Lower leg skin (tissue), 4 donors: ENCODE results near the gene UMODL1. TPM values are rescaled to one million over a fixed set of nuclear protein-coding genes. Genes with fewer than 3 reads are reported as not detected.

Experiments
- DNase-seq, 2 donors: peaks; one replicate each; pipeline ENCODE4 v3.0.0-alpha.2; 2019; ENCODE audit warnings: low spot score in 2 of 2
- H3K4me3 ChIP-seq: fragments of 200-600 bp; sonication (generic); 2 replicates; pipeline ENCODE4 v1.5.1; 2017; ENCODE audit warnings: mild to moderate bottlenecking, low read depth; ENCODE audit not compliant: poor library complexity, severe bottlenecking
- POLR2A ChIP-seq, 2 donors: fragments of 450-650 bp; IDR thresholded peaks; one replicate each; pipeline ENCODE4 v1.6.1; 2016 to 2017; ENCODE audit warnings: antibody characterized with exemption in 2 of 2, mild to moderate bottlenecking in 1 of 2, moderate library complexity in 1 of 2
- WGBS, 2 donors: methylation state at CpG; one replicate each; pipeline ENCODE4 v1.1.5; 2018; 5-methylcytosine and 5-hydroxymethylcytosine counted together
- intact Hi-C: fragments of 100-400 bp; cut with DNase I; formaldehyde crosslinking; loops from one replicate; pipeline ENCODE4 v1.15.0; 2023; ENCODE audit warnings: low total_unique reads
- total RNA-seq, 4 donors: library from RNA; depleted of rRNA; stranded (reverse); fragments of >200 nt; gene quantifications; one replicate each; pipeline ENCODE4 v1.1.0, GENCODE V29; 2016
- TF ChIP-seq, protein P1 (sequence below), 3 donors: fragments of 450-650 bp; IDR thresholded peaks; one replicate each; pipeline ENCODE4 v1.5.1; 2016; ENCODE audit warnings: antibody characterized with exemption in 3 of 3, mild to moderate bottlenecking in 3 of 3, moderate library complexity in 2 of 3

Gene UMODL1
- total RNA-seq, 4 donors from 2014 or later = 0.23 TPM; not detected in 3

DNA sequence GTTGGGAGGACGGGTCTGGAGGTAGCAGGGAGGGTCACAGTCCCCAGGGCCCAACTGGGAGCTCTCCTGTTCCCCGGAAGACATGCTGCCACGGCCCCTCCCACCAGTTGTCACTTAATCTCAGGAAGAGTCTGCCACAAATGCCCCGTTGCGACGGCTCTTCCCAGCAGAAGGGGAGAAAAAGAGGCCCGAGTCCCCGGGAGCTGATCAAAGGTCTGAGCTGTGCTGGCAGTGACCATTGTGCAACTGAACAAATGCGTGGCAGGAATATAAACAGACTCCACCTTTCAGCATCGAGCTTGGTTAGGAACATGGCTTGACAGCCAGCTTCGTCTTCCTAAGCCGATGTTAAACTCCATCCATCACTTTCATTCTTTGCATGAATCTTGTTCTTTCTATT is 33.2 kb upstream of the UMODL1 start:
- H3K4me3 ChIP-seq = no peak overlapping the region
- TF ChIP-seq, protein P1, sequence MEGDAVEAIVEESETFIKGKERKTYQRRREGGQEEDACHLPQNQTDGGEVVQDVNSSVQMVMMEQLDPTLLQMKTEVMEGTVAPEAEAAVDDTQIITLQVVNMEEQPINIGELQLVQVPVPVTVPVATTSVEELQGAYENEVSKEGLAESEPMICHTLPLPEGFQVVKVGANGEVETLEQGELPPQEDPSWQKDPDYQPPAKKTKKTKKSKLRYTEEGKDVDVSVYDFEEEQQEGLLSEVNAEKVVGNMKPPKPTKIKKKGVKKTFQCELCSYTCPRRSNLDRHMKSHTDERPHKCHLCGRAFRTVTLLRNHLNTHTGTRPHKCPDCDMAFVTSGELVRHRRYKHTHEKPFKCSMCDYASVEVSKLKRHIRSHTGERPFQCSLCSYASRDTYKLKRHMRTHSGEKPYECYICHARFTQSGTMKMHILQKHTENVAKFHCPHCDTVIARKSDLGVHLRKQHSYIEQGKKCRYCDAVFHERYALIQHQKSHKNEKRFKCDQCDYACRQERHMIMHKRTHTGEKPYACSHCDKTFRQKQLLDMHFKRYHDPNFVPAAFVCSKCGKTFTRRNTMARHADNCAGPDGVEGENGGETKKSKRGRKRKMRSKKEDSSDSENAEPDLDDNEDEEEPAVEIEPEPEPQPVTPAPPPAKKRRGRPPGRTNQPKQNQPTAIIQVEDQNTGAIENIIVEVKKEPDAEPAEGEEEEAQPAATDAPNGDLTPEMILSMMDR (IDR thresholded peaks at IDR 0.05) = no peak
- TF ChIP-seq POLR2A (IDR thresholded peaks at IDR 0.05) = no peak
- intact Hi-C loops = no loop called here
- WGBS, 2 donors = 74 to 84% methylated on average over 12 of the region's 12 CpGs
- no peak for DNase-seq

DNA sequence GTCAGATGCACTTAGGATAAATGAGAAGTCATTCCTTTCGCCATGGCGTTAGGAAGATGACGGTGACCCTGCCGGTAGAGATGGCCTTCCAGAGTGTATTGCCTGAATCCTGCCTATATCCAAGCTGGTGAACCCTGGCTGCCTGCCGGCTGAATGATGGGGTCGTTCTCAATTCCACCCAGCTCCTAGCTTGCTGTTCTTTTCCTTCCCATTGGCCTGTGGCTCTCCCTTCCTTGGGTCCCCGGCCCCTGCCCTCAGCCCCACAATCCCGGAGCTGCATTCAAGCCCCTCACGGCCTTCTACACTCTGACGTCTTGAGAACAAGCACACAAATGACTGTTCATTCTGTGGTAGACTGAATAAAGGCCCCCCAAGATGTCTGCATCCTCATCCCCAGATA is 32.7 kb upstream of the UMODL1 start:
- 96 to 97% methylated on average over 10 of the region's 10 CpGs for WGBS, 2 donors

DNA sequence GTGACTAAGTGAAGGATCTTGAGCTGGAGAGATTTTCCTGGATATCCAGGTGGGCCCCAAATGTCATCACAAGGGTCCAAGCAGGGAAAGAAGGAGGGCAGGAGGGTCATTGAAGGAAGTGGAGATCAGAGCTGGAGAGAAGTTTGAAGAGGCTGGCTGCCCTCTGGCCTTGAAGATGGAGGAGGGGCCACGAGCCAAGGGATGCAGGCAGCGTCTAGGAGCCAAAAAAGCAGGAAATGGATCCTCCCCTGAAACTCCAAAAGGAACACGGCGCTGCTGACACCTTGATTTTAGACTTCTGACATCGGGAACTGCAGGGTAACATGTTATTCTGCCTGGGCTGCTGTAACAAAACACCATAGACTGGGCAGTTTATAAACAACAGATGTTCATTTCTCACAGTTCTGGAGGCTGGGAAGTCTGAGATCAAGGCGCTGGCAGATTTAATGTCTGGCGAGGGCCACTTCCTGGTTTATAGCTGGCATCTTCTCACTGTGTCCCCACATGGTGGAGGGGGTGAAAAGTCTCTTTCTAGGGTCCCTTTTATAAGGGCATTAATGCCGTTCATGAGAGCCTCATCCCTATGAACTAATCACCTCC is 32.2 kb upstream of the UMODL1 start:
- TF ChIP-seq, protein P1 (IDR thresholded peaks at IDR 0.05) = no peak
- TF ChIP-seq POLR2A (IDR thresholded peaks at IDR 0.05) = no peak
- H3K4me3 ChIP-seq = no peak overlapping the region
- 68 to 73% methylated on average over 8 of the region's 8 CpGs for WGBS, 2 donors
- no peak for DNase-seq
- intact Hi-C loops = no loop called here

More for the DNA sequence above, 32.7 kb upstream of the UMODL1 start:
- no peak for DNase-seq
- TF ChIP-seq POLR2A (IDR thresholded peaks at IDR 0.05) = no peak
- TF ChIP-seq, protein P1 (IDR thresholded peaks at IDR 0.05) = no peak
- no peak overlapping the region for H3K4me3 ChIP-seq
- intact Hi-C loops = no loop called here

DNA sequence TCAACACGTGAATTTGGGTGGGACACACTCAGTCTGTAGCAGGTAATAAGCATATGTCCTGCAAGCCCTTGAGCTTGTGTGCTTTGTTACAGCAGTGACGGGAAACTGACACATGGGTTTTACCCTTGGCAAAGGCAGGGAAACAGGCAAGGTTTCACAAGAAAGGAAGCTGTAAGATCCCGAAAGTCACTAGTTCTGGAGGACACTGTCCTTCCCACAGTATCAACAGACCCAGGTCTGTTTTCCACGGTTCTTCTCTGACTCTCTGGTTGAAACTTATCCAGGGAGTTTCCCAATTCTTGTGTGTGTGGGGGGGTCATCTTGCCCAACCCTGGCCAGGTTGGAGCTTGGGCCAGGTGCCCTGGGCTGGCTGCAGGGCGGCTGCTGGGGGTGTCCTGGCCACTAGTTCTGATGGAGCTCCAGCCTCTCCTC is 31.6 kb upstream of the UMODL1 start:
- DNase-seq = peak in 1 of 2 donors; percentile 55
- WGBS, 2 donors = 22 to 27% methylated on average over 5 of the region's 5 CpGs
- TF ChIP-seq POLR2A (IDR thresholded peaks at IDR 0.05) = no peak
- TF ChIP-seq, protein P1 (IDR thresholded peaks at IDR 0.05) = no peak
- intact Hi-C loops = no loop called here
- H3K4me3 ChIP-seq = no peak overlapping the region

DNA sequence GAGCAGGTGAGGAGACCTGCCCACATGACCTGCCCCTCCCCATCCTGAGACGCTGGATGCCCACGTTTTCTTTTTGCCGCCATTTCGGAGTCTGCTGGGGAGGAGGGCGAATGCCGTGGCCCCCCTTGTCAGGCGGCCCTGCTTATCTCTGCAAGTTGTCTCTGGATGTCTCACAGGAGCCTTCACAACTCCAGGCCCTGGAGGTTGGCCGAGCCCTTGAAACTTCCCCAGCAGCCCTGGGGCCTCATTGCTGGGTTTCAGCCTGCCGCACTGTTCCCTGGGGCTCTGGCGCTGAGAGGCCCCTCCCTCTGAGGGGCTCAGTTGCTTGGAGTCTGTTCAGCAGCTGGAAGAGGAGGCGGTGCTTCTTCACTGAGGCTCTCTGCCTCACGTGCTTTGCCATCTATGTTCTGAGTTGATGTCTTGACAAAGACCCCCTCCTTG is 31.2 kb upstream of the UMODL1 start:
- DNase-seq = no peak
- 38 to 60% methylated on average over 8 to 12 of the region's 12 CpGs for WGBS, 2 donors

More for the DNA sequence above, 31.2 kb upstream of the UMODL1 start:
- TF ChIP-seq, protein P1 (IDR thresholded peaks at IDR 0.05) = no peak
- TF ChIP-seq POLR2A (IDR thresholded peaks at IDR 0.05) = no peak
- no peak overlapping the region for H3K4me3 ChIP-seq
- intact Hi-C loops = no loop called here
